Right cardiac atrium (tissue), 5 donors: ENCODE results near the gene CLEC4G. TPM values are rescaled to one million over a fixed set of nuclear protein-coding genes. Genes with fewer than 3 reads are reported as not detected.
A peak's percentile ranks its signal among the peaks of the same experiment; 100 is the strongest.

ENCODE experiments used
- ATAC-seq, 2 donors: fragments of 200-7000 bp; cut with Tn5 transposase; one replicate each; pipeline versions ENCODE4 v1.8.0 to v1.9.1; 2020; ENCODE audit warnings: moderate library complexity in 2 of 2, mild to moderate bottlenecking in 1 of 2
- DNase-seq, 3 donors: peaks; one replicate each; pipeline ENCODE4 v3.0.0-alpha.2; 2020
- H3K27ac ChIP-seq: one replicate; pipeline ENCODE4 v1.5.1; 2013; ENCODE audit warnings: mild to moderate bottlenecking, low read length, control low read depth, moderate library complexity
- H3K27me3 ChIP-seq: one replicate; pipeline ENCODE4 v1.6.1; 2013; ENCODE audit not compliant: control insufficient read depth, insufficient read depth
- H3K4me1 ChIP-seq: one replicate; pipeline ENCODE4 v1.6.1; 2013; ENCODE audit warnings: low read length; ENCODE audit not compliant: control insufficient read depth, insufficient read depth
- H3K4me3 ChIP-seq: one replicate; pipeline ENCODE4 v1.5.1; 2013; ENCODE audit warnings: low read length, control low read depth
- H3K9me3 ChIP-seq: one replicate; pipeline ENCODE4 v1.6.1; 2013; ENCODE audit warnings: low read length; ENCODE audit not compliant: control insufficient read depth
- WGBS: extraction: QIAGEN DNeasy Blood & Tissue Kit; methylation state at CpG from one replicate; pipeline ENCODE4 v1.1.7; 2013; 5-methylcytosine and 5-hydroxymethylcytosine counted together
- intact Hi-C, 4 donors: fragments of 100-400 bp; cut with DNase I; formaldehyde crosslinking; loops; one replicate each; pipeline versions ENCODE4 v1.11.0 to v1.14.0; 2022 to 2023
- polyA plus RNA-seq: library from polyadenylated mRNA; stranded (reverse); fragments of 200-250 nt; gene quantifications from one replicate; pipeline ENCODE4 v1.2.3, GENCODE V29; 2013
- total RNA-seq, 4 donors: library from RNA; stranded (reverse); fragmentation: NEBNext Ultra II Directional; extraction: Animal tissue kit (Norgen Biotek cat#: 25700); gene quantifications; one replicate each; pipeline ENCODE4 v1.2.1, GENCODE V29; 2021
- donor health status: healthy with polysubstance abuse.
- donor health status: DM: no; HTN: yes; CAD: no.
- donor health status: DM: no; HTN: no; CAD: no.
- donor health status: DM: no; HTN: yes; CAD: no; lungs with severe emphysema.
- donor health status: DM: yes; HTN: yes; CAD: no.

The CLEC4G gene
- total and polyA plus RNA-seq, 5 donors: 0.32 to 1.6 (median 0.89) TPM

- Histone ChIP-seq H3K27me3 (no peaks in the 10 kb centered on the region), H3K4me1 (no peaks in the 10 kb centered on the region), H3K27ac (no peak overlapping the region), H3K9me3 (no peaks in the 10 kb centered on the region), H3K4me3 (no peak overlapping the region)
- ATAC-seq: no peak
- intact Hi-C loops: no loop called here
- WGBS: 68% methylated on average over 1 of the region's 1 CpG
- DNase-seq: no peak
Measured at GRCh38 chr19:7736148-7736547, 4.2 kb upstream of the CLEC4G start.

GRCh38 chr19:7734220-7735203 lies 2.6 kb upstream of the CLEC4G start:
- no peaks in the 10 kb centered on the region for H3K4me1 ChIP-seq
- intact Hi-C loops: no loop called here
- no peaks in the 10 kb centered on the region for H3K27me3 ChIP-seq
- H3K9me3 ChIP-seq: no peaks in the 10 kb centered on the region
- H3K4me3 ChIP-seq: no peak overlapping the region
- no peak overlapping the region for H3K27ac ChIP-seq
- DNase-seq (no peak), ATAC-seq (peak in 1 of 2 donors; percentile 15)
- WGBS: 45% methylated on average over 12 of the region's 12 CpGs

- Histone ChIP-seq H3K9me3 (no peaks in the 10 kb centered on the region), H3K27ac (no peak overlapping the region), H3K4me1 (no peaks in the 10 kb centered on the region), H3K27me3 (no peaks in the 10 kb centered on the region), H3K4me3 (no peak overlapping the region)
- DNase-seq (no peak), ATAC-seq (no peak)
- intact Hi-C loops: no loop called here
- 74% methylated on average over 6 of the region's 6 CpGs for WGBS
Measured at GRCh38 chr19:7733376-7733775, 1.5 kb upstream of the CLEC4G start.

GRCh38 chr19:7731615-7732014 lies 295 bp downstream of the CLEC4G start:
- Histone ChIP-seq H3K27ac (no peak overlapping the region), H3K4me3 (no peak overlapping the region), H3K4me1 (no peaks in the 10 kb centered on the region), H3K9me3 (no peaks in the 10 kb centered on the region), H3K27me3 (peaks cover 2% of the 10 kb centered on the region)
- 70% methylated on average over 5 of the region's 5 CpGs for WGBS
- DNase-seq (no peak), ATAC-seq (no peak)
- intact Hi-C loops: no loop called here

- Histone ChIP-seq H3K4me1 (no peaks in the 10 kb centered on the region), H3K4me3 (no peak overlapping the region), H3K27ac (no peak overlapping the region), H3K27me3 (peaks cover 2% of the 10 kb centered on the region), H3K9me3 (no peaks in the 10 kb centered on the region)
- ATAC-seq (no peak), DNase-seq (peak in 1 of 3 donors; percentile 58)
- intact Hi-C loops: no loop called here
- WGBS: 58% methylated on average over 39 of the region's 39 CpGs
Measured at GRCh38 chr19:7731218-7731595, 703 bp downstream of the CLEC4G start.

- peak; percentile 16 to 28 for ATAC-seq
- Histone ChIP-seq H3K27ac (no peak overlapping the region), H3K4me1 (no peaks in the 10 kb centered on the region), H3K9me3 (no peaks in the 10 kb centered on the region), H3K4me3 (no peak overlapping the region), H3K27me3 (peaks cover 2% of the 10 kb centered on the region)
- intact Hi-C loops: no loop called here
- WGBS: 4% methylated on average over 78 of the region's 78 CpGs
- DNase-seq: no peak
Measured at GRCh38 chr19:7730286-7731217, 1.4 kb downstream of the CLEC4G start.

GRCh38 chr19:7729831-7730285 lies 2.1 kb downstream of the CLEC4G start:
- Histone ChIP-seq H3K9me3 (no peaks in the 10 kb centered on the region), H3K27ac (no peak overlapping the region), H3K27me3 (peaks cover 2% of the 10 kb centered on the region), H3K4me3 (no peak overlapping the region), H3K4me1 (no peaks in the 10 kb centered on the region)
- peak in 1 of 2 donors; percentile 20 for ATAC-seq
- no peak for DNase-seq
- 6% methylated on average over 34 of the region's 34 CpGs for WGBS
- intact Hi-C loops: no loop called here

- ATAC-seq (no peak), DNase-seq (peak in 1 of 3 donors; percentile 51)
- Histone ChIP-seq H3K9me3 (no peaks in the 10 kb centered on the region), H3K4me1 (no peaks in the 10 kb centered on the region), H3K4me3 (no peak overlapping the region), H3K27ac (no peak overlapping the region), H3K27me3 (peaks cover 2% of the 10 kb centered on the region)
- intact Hi-C loops: no loop called here
- WGBS: 17% methylated on average over 16 of the region's 16 CpGs
Measured at GRCh38 chr19:7729211-7729610, 2.7 kb downstream of the CLEC4G start.

- Histone ChIP-seq H3K27ac (no peak overlapping the region), H3K9me3 (no peaks in the 10 kb centered on the region), H3K27me3 (peaks cover 2% of the 10 kb centered on the region), H3K4me3 (no peak overlapping the region), H3K4me1 (no peaks in the 10 kb centered on the region)
- ATAC-seq (no peak), DNase-seq (no peak)
- 48% methylated on average over 2 of the region's 2 CpGs for WGBS
- intact Hi-C loops: no loop called here
Measured at GRCh38 chr19:7725791-7726190, 6.1 kb downstream of the CLEC4G start.

GRCh38 chr19:7722231-7722651 lies 9.7 kb downstream of the CLEC4G start:
- 56% methylated on average over 5 of the region's 5 CpGs for WGBS
- intact Hi-C loops: no loop called here
- no peak for DNase-seq
- Histone ChIP-seq H3K9me3 (no peaks in the 10 kb centered on the region), H3K4me3 (no peak overlapping the region), H3K27me3 (no peaks in the 10 kb centered on the region), H3K4me1 (no peaks in the 10 kb centered on the region), H3K27ac (no peak overlapping the region)
- ATAC-seq: no peak

GRCh38 chr19:7720351-7720750 lies 11.6 kb downstream of the CLEC4G start:
- Histone ChIP-seq H3K4me1 (no peaks in the 10 kb centered on the region), H3K9me3 (peaks cover 1% of the 10 kb centered on the region), H3K27ac (no peak overlapping the region), H3K27me3 (no peaks in the 10 kb centered on the region), H3K4me3 (no peak overlapping the region)
- ATAC-seq: no peak
- 76% methylated on average over 6 of the region's 6 CpGs for WGBS
- DNase-seq: no peak
- intact Hi-C loops: no loop called here
